ENCODE measurements around the gene GUCA1A.
"Not testable (repeated sequence)": the region's sequence is repeated elsewhere in the genome, so short reads cannot be mapped to it uniquely, and the experiment has no call there.

Gene GUCA1A

GRCh38 chr6:42195415-42195814, 22.3 kb downstream of the GUCA1A start:
- no peak overlapping the region for H3K27ac ChIP-seq (ENCODE audit: low read depth, low read length)
- H3K4me1 ChIP-seq (ENCODE audit: control insufficient read depth, insufficient read depth, low read length): peaks cover 12% of the 10 kb centered on the region; the same call in 1 of the 2 replicates

GRCh38 chr6:42197555-42198362, 24.6 kb downstream of the GUCA1A start:
- Histone ChIP-seq H3K9ac (ENCODE audit: low read length) (no peak overlapping the region), H3K9me3 (ENCODE audit: control insufficient read depth, insufficient read depth, low read depth, low read length) (no peaks in the 10 kb centered on the region), H3K4me3 (ENCODE audit: low read depth, low read length) (no peak overlapping the region), H3K36me3 (ENCODE audit: control insufficient read depth, insufficient read depth, low read length) (no peaks in the 10 kb centered on the region), H3K27ac (ENCODE audit: low read depth, low read length) (no peak overlapping the region), H3K27me3 (ENCODE audit: control insufficient read depth, insufficient read depth, low read length) (no peaks in the 10 kb centered on the region), H3K4me1 (ENCODE audit: control insufficient read depth, insufficient read depth, low read length) (peaks cover 12% of the 10 kb centered on the region; the same call in 1 of the 2 replicates)

More at GRCh38 chr6:42195415-42195814, 22.3 kb downstream of the GUCA1A start:
- Histone ChIP-seq H3K9me3 (ENCODE audit: control insufficient read depth, insufficient read depth, low read depth, low read length) (no peaks in the 10 kb centered on the region), H3K4me3 (ENCODE audit: low read depth, low read length) (no peak overlapping the region), H3K9ac (ENCODE audit: low read length) (no peak overlapping the region), H3K27me3 (ENCODE audit: control insufficient read depth, insufficient read depth, low read length) (no peaks in the 10 kb centered on the region), H3K36me3 (ENCODE audit: control insufficient read depth, insufficient read depth, low read length) (no peaks in the 10 kb centered on the region)

- no peak overlapping the region for H3K4me3 ChIP-seq (ENCODE audit: low read depth, low read length)
- peaks cover 2% of the 10 kb centered on the region; the same call in 1 of the 2 replicates for H3K4me1 ChIP-seq (ENCODE audit: control insufficient read depth, insufficient read depth, low read length)
- H3K9ac ChIP-seq (ENCODE audit: low read length): no peak overlapping the region
- peaks cover 4% of the 10 kb centered on the region for H3K36me3 ChIP-seq (ENCODE audit: control insufficient read depth, insufficient read depth, low read length)
- H3K9me3 ChIP-seq (ENCODE audit: control insufficient read depth, insufficient read depth, low read depth, low read length): no peaks in the 10 kb centered on the region
- H3K27me3 ChIP-seq (ENCODE audit: control insufficient read depth, insufficient read depth, low read length): no peaks in the 10 kb centered on the region
- H3K27ac ChIP-seq (ENCODE audit: low read depth, low read length): no peak overlapping the region
Measured at GRCh38 chr6:42199106-42199981, 26.2 kb downstream of the GUCA1A start.

GRCh38 chr6:42200035-42200434, 26.9 kb downstream of the GUCA1A start:
- Histone ChIP-seq H3K36me3 (ENCODE audit: control insufficient read depth, insufficient read depth, low read length) (peaks cover 11% of the 10 kb centered on the region), H3K4me3 (ENCODE audit: low read depth, low read length) (no peak overlapping the region), H3K4me1 (ENCODE audit: control insufficient read depth, insufficient read depth, low read length) (no peaks in the 10 kb centered on the region), H3K27ac (ENCODE audit: low read depth, low read length) (no peak overlapping the region), H3K9ac (ENCODE audit: low read length) (no peak overlapping the region), H3K27me3 (ENCODE audit: control insufficient read depth, insufficient read depth, low read length) (no peaks in the 10 kb centered on the region), H3K9me3 (ENCODE audit: control insufficient read depth, insufficient read depth, low read depth, low read length) (no peaks in the 10 kb centered on the region)

GRCh38 chr6:42201382-42201781, 28.2 kb downstream of the GUCA1A start:
- Histone ChIP-seq H3K27ac (ENCODE audit: low read depth, low read length) (no peak overlapping the region), H3K4me3 (ENCODE audit: low read depth, low read length) (no peak overlapping the region)

GRCh38 chr6:42202131-42202915, 29.2 kb downstream of the GUCA1A start:
- H3K36me3 ChIP-seq (ENCODE audit: control insufficient read depth, insufficient read depth, low read length): peaks cover 24% of the 10 kb centered on the region
- not testable (repeated sequence) for H3K9me3 ChIP-seq (ENCODE audit: control insufficient read depth, insufficient read depth, low read depth, low read length); H3K27ac ChIP-seq (ENCODE audit: low read depth, low read length); H3K4me1 ChIP-seq (ENCODE audit: control insufficient read depth, insufficient read depth, low read length); H3K27me3 ChIP-seq (ENCODE audit: control insufficient read depth, insufficient read depth, low read length); H3K9ac ChIP-seq (ENCODE audit: low read length); H3K4me3 ChIP-seq (ENCODE audit: low read depth, low read length)

More at GRCh38 chr6:42201382-42201781, 28.2 kb downstream of the GUCA1A start:
- H3K27me3 ChIP-seq (ENCODE audit: control insufficient read depth, insufficient read depth, low read length): no peaks in the 10 kb centered on the region
- H3K36me3 ChIP-seq (ENCODE audit: control insufficient read depth, insufficient read depth, low read length): peaks cover 16% of the 10 kb centered on the region
- no peak overlapping the region for H3K9ac ChIP-seq (ENCODE audit: low read length)
- no peaks in the 10 kb centered on the region for H3K4me1 ChIP-seq (ENCODE audit: control insufficient read depth, insufficient read depth, low read length)
- H3K9me3 ChIP-seq (ENCODE audit: control insufficient read depth, insufficient read depth, low read depth, low read length): no peaks in the 10 kb centered on the region

GRCh38 chr6:42203183-42203582, 30.0 kb downstream of the GUCA1A start:
- no peaks in the 10 kb centered on the region for H3K9me3 ChIP-seq (ENCODE audit: control insufficient read depth, insufficient read depth, low read depth, low read length)
- H3K4me3 ChIP-seq (ENCODE audit: low read depth, low read length): no peak overlapping the region
- no peak overlapping the region for H3K9ac ChIP-seq (ENCODE audit: low read length)
- no peak overlapping the region for H3K27ac ChIP-seq (ENCODE audit: low read depth, low read length)
- H3K36me3 ChIP-seq (ENCODE audit: control insufficient read depth, insufficient read depth, low read length): peaks cover 32% of the 10 kb centered on the region
- no peaks in the 10 kb centered on the region for H3K27me3 ChIP-seq (ENCODE audit: control insufficient read depth, insufficient read depth, low read length)
- H3K4me1 ChIP-seq (ENCODE audit: control insufficient read depth, insufficient read depth, low read length): no peaks in the 10 kb centered on the region

GRCh38 chr6:42204768-42205282, 31.7 kb downstream of the GUCA1A start:
- H3K27ac ChIP-seq (ENCODE audit: low read depth, low read length): no peak overlapping the region
- H3K36me3 ChIP-seq (ENCODE audit: control insufficient read depth, insufficient read depth, low read length): peaks cover 48% of the 10 kb centered on the region
- no peak overlapping the region for H3K9ac ChIP-seq (ENCODE audit: low read length)
- no peaks in the 10 kb centered on the region for H3K27me3 ChIP-seq (ENCODE audit: control insufficient read depth, insufficient read depth, low read length)
- no peak overlapping the region for H3K4me3 ChIP-seq (ENCODE audit: low read depth, low read length)
- no peaks in the 10 kb centered on the region for H3K9me3 ChIP-seq (ENCODE audit: control insufficient read depth, insufficient read depth, low read depth, low read length)
- no peaks in the 10 kb centered on the region for H3K4me1 ChIP-seq (ENCODE audit: control insufficient read depth, insufficient read depth, low read length)

- H3K4me1 ChIP-seq (ENCODE audit: control insufficient read depth, insufficient read depth, low read length); H3K9me3 ChIP-seq (ENCODE audit: control insufficient read depth, insufficient read depth, low read depth, low read length); H3K9ac ChIP-seq (ENCODE audit: low read length); H3K4me3 ChIP-seq (ENCODE audit: low read depth, low read length); H3K27ac ChIP-seq (ENCODE audit: low read depth, low read length); H3K27me3 ChIP-seq (ENCODE audit: control insufficient read depth, insufficient read depth, low read length): not testable (repeated sequence)
- peaks cover 72% of the 10 kb centered on the region for H3K36me3 ChIP-seq (ENCODE audit: control insufficient read depth, insufficient read depth, low read length)
Measured at GRCh38 chr6:42207559-42207958, 34.4 kb downstream of the GUCA1A start.

GRCh38 chr6:42210551-42210950, 37.4 kb downstream of the GUCA1A start:
- no peaks in the 10 kb centered on the region for H3K9me3 ChIP-seq (ENCODE audit: control insufficient read depth, insufficient read depth, low read depth, low read length)
- H3K4me3 ChIP-seq (ENCODE audit: low read depth, low read length): no peak overlapping the region
- H3K4me1 ChIP-seq (ENCODE audit: control insufficient read depth, insufficient read depth, low read length): 0 out of 2 replicates have a peak, but pooled peaks cover 4% of the 10 kb centered on the region
- no peak overlapping the region for H3K9ac ChIP-seq (ENCODE audit: low read length)
- peaks cover 75% of the 10 kb centered on the region for H3K36me3 ChIP-seq (ENCODE audit: control insufficient read depth, insufficient read depth, low read length)
- no peaks in the 10 kb centered on the region for H3K27me3 ChIP-seq (ENCODE audit: control insufficient read depth, insufficient read depth, low read length)
- H3K27ac ChIP-seq (ENCODE audit: low read depth, low read length): no peak overlapping the region
